Anterior cingulate cortex (tissue), 58 donors: Measurements from ENCODE around the gene POU6F2.
A peak's percentile ranks its signal among the peaks of the same experiment; 100 is the strongest.

Source experiments
- DNase-seq, 58 donors: peaks; one replicate each; lab custom pipeline; 2025; lab: John Stamatoyannopoulos, UW

Gene POU6F2

DNA sequence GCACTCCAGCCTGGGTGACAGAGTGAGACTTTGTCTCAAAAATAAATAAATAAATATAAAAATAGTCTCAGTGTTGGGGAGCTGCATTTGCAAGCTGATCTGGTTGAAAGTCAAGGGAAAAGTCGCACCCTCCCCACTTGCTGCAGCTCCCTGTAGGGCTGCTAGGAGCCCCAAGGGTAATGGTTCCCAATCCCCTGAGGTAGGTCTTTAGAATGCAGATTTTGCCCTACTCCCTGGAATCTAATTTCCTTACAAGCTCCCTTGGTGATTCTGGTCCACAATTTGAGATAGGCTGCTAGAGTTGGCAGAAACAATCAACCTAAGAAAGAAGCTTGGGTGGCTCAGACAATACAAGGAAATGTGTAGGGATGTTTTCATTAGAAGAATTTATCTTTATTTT, 356.0 kb downstream of the POU6F2 start:
- no peak for DNase-seq

DNA sequence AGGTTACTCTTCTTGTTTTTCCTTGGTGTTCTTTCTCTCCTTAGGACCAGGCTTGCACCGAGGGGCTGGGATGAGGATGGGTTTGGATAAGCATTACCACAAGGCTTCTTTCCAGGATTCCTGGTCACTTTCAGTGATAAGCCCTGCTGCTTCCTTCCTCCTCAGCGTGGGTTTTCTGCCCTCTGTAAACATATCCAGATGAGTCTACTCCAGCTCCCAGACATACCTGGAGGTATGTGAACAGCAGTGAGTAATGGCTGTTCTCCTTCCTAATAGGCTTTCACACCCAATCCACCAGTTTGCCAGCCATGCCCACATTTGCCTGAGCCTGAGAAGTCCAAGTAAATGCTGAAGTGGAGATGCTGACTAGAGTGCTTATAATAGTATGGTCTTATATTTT, 358.7 kb downstream of the POU6F2 start:
- no peak for DNase-seq

DNA sequence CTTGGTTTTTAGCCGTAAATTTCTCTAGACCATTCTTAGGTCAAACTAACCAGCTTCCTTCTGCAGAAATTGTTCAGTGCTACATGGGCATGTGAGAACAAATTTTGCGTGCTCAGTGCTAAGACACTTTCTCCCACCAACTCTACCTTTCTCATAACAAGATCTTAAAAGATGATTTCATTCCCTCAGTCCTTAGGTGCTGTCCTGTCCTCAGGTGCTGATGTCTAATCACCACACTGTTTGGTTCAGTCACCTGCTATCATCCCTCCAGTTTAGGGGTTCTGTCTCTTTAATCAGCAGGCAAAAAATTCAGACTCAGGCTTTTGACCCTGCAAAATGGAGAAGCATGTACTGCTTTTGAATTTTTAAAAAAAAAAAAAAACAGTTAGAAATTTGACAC, 361.0 kb downstream of the POU6F2 start:
- DNase-seq = no peak

DNA sequence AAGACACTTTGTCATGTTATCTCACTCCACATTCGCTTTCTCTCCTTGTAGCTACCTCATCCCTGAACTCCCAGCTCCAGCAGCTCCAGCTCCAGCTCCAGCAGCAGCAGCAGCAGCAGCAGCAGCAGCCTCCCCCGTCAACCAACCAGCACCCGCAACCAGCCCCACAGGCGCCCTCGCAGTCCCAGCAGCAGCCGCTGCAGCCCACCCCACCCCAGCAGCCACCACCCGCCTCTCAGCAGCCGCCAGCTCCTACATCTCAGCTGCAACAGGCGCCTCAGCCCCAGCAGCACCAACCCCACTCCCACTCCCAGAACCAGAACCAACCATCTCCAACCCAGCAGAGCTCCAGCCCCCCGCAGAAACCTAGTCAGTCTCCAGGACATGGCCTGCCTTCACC, 361.9 kb downstream of the POU6F2 start:
- no peak for DNase-seq

DNA sequence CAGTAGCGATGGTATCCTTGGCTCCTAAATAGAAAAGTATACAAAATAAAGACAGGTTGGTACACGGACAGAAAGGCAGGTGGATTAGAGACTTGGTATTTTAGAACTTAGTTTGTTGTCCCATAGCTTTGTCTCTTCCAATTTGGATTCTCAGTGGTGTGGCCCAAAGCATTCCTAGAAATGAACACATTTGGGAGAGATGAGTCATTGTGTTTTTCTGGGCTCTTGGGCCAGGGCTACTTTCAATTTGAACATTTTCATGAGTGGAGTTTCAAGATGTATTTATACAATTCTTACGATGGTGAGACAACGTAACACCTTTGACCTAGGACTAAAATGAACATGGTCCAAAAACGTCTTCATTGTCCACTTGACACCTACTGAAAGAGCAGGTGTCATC, 363.4 kb downstream of the POU6F2 start:
- DNase-seq = no peak

DNA sequence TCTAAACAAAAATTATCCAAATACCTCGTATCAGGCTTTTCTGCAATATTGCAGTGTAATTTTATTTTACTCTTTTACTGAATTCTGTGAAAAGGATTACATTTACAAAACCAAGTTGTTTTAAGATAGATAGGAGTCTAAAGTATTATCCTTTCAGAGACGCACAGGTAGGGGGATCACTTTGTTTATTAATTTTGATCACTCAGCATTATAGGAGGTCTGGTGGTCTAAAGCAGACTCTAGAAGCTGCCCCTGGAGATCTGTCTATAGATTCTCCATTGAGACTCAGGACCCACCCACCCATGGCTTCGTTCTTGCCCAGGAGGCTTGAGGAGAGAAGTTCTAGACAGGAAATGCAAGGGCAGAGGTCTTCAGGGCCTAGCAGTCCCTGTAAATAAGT, 365.1 kb downstream of the POU6F2 start:
- DNase-seq = no peak

DNA sequence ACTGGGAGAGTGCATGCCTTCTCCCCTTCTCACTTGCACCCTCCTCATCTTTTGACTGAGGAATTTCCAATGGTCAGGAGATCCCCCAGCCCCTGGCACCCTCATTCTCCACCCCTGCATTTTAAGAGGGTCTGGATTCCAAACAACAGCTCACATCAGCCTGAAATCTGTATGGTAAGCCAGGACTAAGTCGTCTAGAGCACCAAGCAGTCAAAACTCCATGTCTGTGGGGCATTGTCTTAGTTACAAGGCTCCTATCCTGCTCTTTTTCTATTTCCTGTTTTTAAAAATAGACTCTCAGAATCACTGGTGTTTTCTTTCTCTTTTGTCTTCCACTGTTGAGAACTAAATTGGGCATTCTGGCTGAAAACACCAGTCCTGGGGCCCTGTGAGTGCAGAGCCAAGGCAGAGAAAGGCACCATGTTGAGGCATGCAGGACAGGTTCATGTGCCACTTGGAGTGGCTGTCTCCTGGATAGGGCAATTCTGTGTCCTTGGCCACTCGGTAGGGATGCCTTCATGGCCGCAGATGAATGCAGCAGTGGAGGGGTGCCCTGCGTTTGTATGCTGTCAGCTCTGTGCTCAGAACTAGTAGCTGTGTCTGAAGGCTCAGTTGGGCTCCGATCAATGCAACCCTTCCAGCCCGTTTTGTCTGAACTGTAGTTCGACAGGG, 371.9 kb downstream of the POU6F2 start:
- no peak for DNase-seq

DNA sequence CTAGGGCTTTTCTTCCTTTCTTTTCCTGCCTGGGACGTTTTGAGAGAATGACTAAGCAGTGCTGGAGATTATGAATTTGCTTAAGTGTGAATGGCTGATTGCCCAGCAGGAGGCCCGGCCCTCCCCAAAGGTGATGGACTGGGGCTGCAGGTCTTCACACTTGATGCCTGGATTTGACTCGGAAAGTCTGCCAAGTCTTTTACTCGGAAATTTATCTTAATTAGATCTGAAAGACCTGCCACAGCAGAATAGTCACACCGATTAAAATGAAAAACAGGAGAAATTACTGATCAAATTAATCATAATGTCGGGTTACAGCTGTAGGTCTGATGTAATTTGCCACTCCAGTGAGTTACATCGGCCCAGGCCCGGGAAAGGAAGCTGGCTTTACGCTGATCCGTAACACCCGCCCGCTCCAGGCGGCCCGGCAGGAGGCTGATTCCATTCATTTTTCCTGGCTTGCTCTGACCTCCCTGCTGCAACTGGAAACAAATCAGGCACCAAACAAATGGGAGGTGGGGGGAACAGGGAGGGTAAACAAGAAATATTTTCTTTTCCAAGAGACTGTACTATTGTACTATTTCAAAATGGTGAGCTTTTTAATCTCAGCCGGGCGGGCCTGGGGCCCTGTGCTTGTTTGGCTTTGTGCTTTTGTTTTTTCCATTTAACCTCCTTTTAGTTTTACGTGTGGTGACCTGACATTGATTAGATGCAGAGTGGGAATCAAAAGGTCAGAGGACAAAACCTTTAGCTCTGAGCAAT, 376.1 kb downstream of the POU6F2 start:
- peak in 2 of 58 donors; percentile 0 to 8 for DNase-seq

DNA sequence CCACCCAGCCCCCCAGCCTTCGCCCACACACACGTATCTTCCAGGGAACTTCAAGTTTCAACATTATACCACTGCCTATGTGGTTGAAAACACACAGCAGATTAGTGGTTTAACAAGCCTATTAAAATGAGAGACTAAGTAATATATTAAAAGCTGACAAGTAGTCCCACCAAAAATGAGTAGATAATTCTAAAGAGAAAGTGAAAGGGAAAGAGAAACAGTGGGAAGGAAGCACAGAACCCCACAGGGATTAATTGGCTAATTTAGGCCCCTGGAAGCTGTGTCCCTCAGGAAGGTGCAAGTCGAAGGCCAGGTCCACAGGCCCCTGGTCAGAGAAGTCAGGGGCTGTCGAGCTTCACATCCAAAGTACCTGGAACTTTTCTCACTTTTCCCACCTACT, 378.0 kb downstream of the POU6F2 start:
- DNase-seq = no peak

DNA sequence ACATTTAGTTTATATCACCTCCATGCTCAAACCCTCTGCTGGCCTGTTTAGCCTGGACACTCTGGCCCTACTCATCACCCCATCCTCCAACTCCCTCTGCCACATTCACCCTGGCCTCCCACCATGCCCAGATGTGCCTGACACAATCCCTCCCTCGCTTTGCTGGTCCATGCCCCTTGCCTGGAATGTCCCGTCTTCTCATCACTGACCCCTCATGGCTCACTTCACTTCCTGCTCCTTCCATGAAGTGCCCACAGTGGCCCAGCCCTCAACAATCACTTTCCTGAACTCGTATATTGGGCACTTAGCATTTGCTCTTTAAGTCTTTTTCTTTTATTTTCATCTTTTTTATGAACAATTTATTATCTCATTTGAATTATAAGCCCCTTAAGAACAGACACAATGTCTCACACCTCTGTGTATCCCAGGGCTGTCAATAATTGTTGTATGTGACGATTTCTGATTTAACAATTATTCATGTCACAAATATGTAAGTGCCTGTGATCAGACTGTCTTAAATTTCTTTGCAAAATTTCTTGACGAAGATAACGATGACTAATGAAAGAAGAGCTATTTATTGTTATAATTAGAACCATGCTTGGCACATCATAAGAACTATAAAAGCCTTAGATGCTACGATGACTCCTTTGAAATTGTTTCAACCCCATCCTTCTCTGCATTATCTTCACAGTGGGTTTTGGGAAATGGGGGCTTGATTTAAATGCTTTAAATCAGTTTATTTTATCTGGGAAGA, 378.6 kb downstream of the POU6F2 start:
- DNase-seq = no peak

DNA sequence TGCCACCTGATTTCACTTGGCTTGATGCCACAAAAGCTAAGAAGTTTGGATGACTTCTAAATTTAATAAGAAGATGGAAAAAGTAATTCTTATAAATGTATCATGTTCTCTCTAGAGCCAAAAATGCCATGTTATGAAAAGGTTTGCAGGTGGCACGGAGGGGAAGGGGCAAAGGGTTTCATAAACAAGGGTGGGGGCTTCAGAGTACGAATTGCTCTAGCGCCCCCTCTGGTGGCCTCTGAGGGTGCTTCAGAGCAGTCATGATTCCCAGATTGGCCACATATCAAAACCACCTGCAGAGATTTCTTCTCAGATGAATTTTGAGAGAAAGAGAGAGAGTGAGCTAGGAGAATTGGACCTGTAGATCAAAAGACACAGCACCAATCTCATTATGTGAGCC, 379.9 kb downstream of the POU6F2 start:
- no peak for DNase-seq

DNA sequence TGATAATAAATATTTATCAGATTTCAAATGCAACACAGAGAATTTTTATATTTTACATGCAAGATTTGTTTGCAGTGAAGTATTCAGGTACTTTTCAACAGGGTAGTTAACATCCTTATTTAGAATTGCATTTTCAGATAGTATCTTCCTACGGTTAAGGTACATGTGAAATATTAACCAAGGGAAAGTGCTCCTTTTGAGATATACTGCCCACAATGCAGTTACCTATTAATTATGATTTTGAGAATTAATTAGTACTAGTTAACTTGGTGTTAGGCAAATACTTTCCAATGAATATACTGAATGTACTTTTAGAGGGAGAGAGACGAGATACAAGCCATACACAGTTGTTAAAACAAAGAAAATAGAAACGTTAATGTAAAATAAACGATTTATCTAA, 382.3 kb downstream of the POU6F2 start:
- no peak for DNase-seq

DNA sequence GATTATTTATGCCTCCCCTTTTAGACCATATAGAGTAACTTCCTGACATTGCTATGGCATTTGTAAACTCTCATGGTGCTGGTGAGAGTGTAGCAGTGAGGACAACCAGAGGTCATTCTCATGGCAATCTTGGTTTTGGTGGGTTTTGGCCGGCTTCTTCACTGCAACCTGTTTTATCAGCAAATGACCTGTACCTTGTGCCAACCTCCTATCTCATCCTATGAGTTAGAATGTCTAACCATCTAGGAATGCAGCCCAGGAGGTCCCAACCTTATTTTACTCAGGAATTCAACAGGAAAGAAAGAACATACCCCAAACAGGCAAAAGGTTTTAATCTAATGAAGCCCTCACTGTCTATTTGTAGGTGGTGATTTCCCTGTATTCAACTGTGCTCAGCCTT, 383.1 kb downstream of the POU6F2 start:
- DNase-seq = no peak

DNA sequence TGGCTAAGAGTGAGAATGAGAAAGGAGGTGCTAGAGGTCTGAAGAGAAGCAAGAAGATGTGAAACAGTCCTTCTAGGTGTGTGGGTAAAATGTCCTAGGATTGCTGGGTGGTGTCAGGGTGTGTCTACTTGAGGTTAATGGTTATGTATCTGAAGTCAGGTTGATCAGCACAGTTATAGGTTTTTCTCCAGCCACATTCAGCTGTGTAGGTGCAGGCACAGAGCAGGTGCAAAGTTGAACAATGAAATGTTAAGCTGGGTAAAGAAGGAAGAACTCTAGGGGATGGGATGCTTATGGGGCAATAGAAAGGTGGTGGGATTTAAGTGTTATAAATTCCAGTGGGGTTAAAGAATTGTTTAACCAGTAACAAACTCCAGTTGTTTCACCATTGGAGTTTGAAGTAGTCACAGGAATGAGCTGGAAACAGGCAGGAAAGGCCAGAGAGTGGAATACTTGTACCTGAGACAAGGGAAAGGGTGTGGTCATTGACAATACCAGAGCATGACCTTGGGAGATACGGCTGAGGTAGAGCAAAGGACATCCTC, 388.1 kb downstream of the POU6F2 start:
- DNase-seq = no peak

DNA sequence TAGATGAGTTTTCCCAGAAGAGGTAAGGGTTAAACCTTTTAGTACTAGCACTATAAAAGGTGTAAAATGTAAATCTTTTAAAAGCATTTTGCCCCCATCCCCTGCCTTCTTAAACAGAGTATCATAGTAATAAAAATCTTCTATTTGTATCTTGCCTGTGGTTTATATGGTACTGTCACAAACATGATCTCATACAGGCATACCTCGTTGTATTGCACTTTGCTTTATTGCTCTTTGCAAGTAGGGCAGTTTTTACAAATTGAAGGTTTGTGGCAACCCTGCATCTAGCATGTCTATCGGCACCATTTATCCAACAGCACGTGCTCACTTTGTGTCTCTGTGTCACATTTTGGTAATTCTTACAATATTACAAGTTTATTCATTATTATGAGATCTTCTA, 389.7 kb downstream of the POU6F2 start:
- DNase-seq = no peak

DNA sequence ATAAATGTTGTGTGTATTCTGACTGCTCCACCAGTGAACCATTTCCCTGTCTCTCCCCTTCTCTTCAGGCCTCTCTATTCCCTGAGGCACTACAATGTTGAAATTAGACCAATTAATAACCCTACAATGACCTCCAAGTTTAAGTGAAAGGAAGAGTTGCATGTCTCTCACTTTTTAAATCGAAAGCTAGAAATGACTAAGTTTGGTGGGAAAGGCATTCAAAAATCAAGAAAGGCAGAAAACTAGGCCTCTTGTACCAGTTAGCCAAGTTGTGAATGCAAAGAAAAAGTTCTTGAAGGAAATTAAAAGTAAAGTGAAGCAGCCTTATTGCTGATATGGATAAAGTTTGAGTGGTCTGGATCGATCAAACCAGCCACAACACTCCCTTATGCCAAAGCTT, 390.2 kb downstream of the POU6F2 start:
- no peak for DNase-seq

DNA sequence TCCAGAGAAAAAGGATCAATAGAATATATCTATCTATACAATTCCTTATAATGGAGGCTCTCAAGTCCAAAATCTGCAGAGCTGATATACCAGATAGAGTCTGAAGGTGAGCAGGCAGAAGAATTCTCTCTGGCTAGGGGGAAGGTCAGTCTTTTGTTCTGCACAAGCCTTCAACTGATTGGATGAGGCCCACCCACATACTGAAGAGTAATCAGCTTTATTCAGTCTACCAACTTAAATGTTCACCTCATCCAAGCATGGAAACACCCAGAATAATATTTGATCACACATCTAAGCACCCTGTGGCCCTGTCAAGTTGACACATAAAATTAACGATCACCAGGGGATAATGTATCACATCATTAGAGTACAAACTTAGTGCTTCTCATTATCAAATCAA, 394.7 kb downstream of the POU6F2 start:
- no peak for DNase-seq

DNA sequence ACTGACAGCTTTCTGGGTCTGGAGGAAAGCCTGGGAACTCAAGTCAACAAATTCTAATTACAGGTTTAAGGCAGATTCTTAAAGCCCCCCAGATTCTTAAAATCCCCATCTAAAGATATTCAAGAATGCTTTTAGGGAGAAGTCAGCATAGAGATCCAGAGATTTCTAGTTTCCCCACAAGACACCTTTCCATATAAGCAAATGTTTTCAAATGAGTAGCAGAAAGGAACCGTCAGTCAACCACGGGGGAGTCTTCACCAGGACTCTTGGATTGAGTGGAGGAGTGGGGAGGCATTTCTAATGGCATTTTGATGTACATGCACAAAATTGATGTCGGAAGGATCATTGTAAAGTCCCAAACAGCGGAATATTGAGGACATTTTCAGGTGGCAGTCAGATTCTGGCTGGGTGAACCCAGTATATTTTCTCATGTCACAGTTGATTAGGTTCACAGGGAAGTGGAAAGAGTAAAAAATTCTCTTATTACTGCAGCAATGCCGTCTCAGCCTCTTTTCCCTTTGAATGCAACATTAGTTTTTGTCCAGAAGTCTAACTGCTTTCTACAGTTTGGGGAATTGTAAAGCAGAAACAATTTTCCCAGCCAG, 396.8 kb downstream of the POU6F2 start:
- no peak for DNase-seq

DNA sequence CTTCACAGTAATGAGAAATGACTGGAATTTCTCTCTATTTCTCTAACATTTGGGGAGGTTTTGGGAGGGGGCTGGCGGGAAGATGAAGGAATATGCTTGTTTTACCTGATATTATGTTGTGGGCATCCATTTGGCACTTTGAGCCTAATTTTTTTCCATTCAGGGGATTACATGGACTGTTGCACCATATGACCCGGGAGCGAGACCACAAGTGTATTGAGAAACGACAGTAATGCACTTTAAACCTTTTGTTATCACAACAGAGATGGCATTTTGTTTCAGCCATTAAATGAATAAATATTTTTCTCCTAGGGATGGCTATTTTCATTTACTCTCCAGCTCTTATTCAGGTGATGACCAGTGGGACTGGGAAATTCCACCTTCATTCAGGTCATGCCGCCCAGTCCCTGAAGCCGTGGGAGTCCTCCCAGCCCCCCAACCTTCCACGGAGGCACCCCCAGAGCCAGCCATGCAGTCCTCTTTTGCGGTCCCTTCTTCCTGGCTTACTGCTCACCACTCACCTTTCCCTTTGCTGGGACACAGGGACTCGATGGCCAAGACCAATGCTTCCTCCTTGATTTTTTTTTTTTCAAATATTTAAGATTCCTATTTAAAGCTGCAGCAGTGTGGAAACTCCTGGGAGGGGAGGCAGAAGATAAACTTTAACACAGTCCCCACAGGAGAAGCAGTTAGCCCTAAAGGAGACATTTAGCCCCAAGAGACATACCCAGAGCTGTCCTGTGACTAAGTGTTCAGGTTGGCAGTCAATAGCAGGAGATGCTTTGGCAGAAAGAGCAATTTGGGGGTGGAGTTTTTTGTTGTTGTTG, 397.6 kb downstream of the POU6F2 start:
- DNase-seq = no peak

DNA sequence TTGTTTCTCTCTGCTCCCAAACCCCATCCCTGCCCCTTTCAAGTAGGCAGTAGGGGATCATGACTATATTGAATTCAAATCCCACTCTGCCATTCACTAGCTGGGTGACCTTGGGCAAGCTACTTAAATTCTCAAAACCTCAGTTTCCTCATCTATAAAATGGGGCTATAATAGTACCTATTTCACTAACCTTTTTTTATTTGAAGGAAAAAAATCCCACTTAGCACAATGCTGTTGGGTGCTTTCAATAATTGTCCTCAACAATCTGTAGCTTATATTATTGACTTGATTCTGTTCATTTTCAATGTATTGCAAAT, 398.1 kb downstream of the POU6F2 start:
- no peak for DNase-seq
